Mesenchymal stem cell (in vitro differentiated cells and primary cell): ENCODE data around the gene ZNF644.

Experiments
- DNase-seq: peaks from one replicate; pipeline ENCODE4 v3.0.0-alpha.2; 2013
- H2AFZ ChIP-seq: one replicate; pipeline ENCODE4 v1.6.1; 2013; ENCODE audit warnings: low read depth, mild to moderate bottlenecking, control low read depth, inconsistent platforms, low read length, moderate library complexity
- H2AK5ac ChIP-seq: 2 replicates; pipeline ENCODE4 v1.6.1; 2013; ENCODE audit warnings: low read length, moderate library complexity, mild to moderate bottlenecking, inconsistent platforms; ENCODE audit not compliant: severe bottlenecking
- H2BK120ac ChIP-seq: one replicate; pipeline ENCODE4 v1.6.1; 2013; ENCODE audit warnings: low read depth, mild to moderate bottlenecking, inconsistent platforms, low read length, moderate library complexity
- H2BK12ac ChIP-seq, 2 experiments: one replicate each; pipeline ENCODE4 v1.6.1; 2013; ENCODE audit warnings: inconsistent platforms in 2 of 2, low read length in 2 of 2, mild to moderate bottlenecking in 2 of 2, moderate library complexity in 2 of 2, control low read depth in 1 of 2
- H2BK15ac ChIP-seq: one replicate; pipeline ENCODE4 v1.6.1; 2013; ENCODE audit warnings: mild to moderate bottlenecking, low read depth, inconsistent platforms; ENCODE audit not compliant: poor library complexity, severe bottlenecking
- H2BK5ac ChIP-seq: 2 replicates; pipeline ENCODE4 v1.6.1; 2013; ENCODE audit warnings: low read depth, mild to moderate bottlenecking, low read length, control low read depth, inconsistent platforms; ENCODE audit not compliant: poor library complexity, severe bottlenecking
- H3K14ac ChIP-seq, 2 experiments: one replicate each; pipeline ENCODE4 v1.6.1; 2013; ENCODE audit warnings: inconsistent platforms in 2 of 2, low read length in 2 of 2, control low read depth in 1 of 2, mild to moderate bottlenecking in 1 of 2, moderate library complexity in 1 of 2
- H3K18ac ChIP-seq, 2 experiments: one replicate each; pipeline ENCODE4 v1.6.1; 2013; ENCODE audit warnings: inconsistent platforms in 2 of 2, low read length in 2 of 2, control low read depth in 1 of 2, low read depth in 1 of 2, mild to moderate bottlenecking in 1 of 2
- H3K23ac ChIP-seq, 2 experiments: one replicate each; pipeline ENCODE4 v1.6.1; 2013; ENCODE audit warnings: inconsistent platforms in 2 of 2, low read length in 2 of 2, mild to moderate bottlenecking in 2 of 2, moderate library complexity in 2 of 2, control low read depth in 1 of 2
- H3K27ac ChIP-seq: 2 replicates; pipeline ENCODE4 v1.5.1; 2013; ENCODE audit warnings: mild to moderate bottlenecking, moderate library complexity, low read length, control low read depth, inconsistent platforms; ENCODE audit not compliant: poor library complexity, severe bottlenecking
- H3K27me3 ChIP-seq, 2 experiments: 2 replicates each; pipeline versions ENCODE4 v1.6.1 to v1.7.0; 2013; ENCODE audit warnings: low read length in 2 of 2, mild to moderate bottlenecking in 2 of 2, moderate library complexity in 2 of 2, control low read depth in 1 of 2, inconsistent platforms in 1 of 2; ENCODE audit not compliant: control insufficient read depth in 1 of 2, insufficient read depth in 1 of 2
- H3K36me3 ChIP-seq, 2 experiments: 2 replicates each; pipeline versions ENCODE4 v1.6.1 to v1.7.0; 2013; ENCODE audit warnings: low read length in 2 of 2, control low read depth in 1 of 2, inconsistent platforms in 1 of 2, low read depth in 1 of 2, mild to moderate bottlenecking in 1 of 2; ENCODE audit not compliant: insufficient read depth in 2 of 2, control insufficient read depth in 1 of 2
- H3K4ac ChIP-seq, 2 experiments: one replicate each; pipeline ENCODE4 v1.6.1; 2013; ENCODE audit warnings: inconsistent platforms in 2 of 2, low read length in 2 of 2, mild to moderate bottlenecking in 2 of 2, moderate library complexity in 2 of 2, control low read depth in 1 of 2, low read depth in 1 of 2
- H3K4me1 ChIP-seq: 2 replicates; pipeline ENCODE4 v1.6.1; 2013; ENCODE audit warnings: low read depth, low read length, control low read depth; ENCODE audit not compliant: control insufficient read depth, insufficient read depth
- H3K4me2 ChIP-seq: 2 replicates; pipeline ENCODE4 v1.6.1; 2013; ENCODE audit warnings: low read length, mild to moderate bottlenecking, inconsistent platforms; ENCODE audit not compliant: poor library complexity, severe bottlenecking
- H3K4me3 ChIP-seq, 2 experiments: 2 replicates each; pipeline versions ENCODE4 v1.5.1 to v1.7.0; 2013; ENCODE audit warnings: low read length in 2 of 2, mild to moderate bottlenecking in 2 of 2, control low read depth in 1 of 2, low read depth in 1 of 2; ENCODE audit not compliant: insufficient read depth in 1 of 2
- H3K79me1 ChIP-seq: replicated peaks from 2 replicates; pipeline ENCODE4 v1.6.1; 2013; ENCODE audit warnings: mild to moderate bottlenecking, control low read depth, low read length, inconsistent platforms; ENCODE audit not compliant: poor library complexity, severe bottlenecking
- H3K9ac ChIP-seq: 2 replicates; pipeline ENCODE4 v1.7.0; 2013; ENCODE audit warnings: mild to moderate bottlenecking, low read length, moderate library complexity
- H3K9me3 ChIP-seq: 2 replicates; pipeline ENCODE4 v1.7.0; 2013; ENCODE audit warnings: mild to moderate bottlenecking, low read length; ENCODE audit not compliant: control insufficient read depth
- H4K8ac ChIP-seq: one replicate; pipeline ENCODE4 v1.6.1; 2013; ENCODE audit warnings: inconsistent platforms, mild to moderate bottlenecking, low read length, moderate library complexity
- H4K91ac ChIP-seq: one replicate; pipeline ENCODE4 v1.6.1; 2013; ENCODE audit warnings: mild to moderate bottlenecking, low read length, inconsistent platforms
- WGBS: methylation state at CpG from one replicate; pipeline ENCODE4 v1.1.7; 2013; ENCODE audit warnings: mixed read lengths; 5-methylcytosine and 5-hydroxymethylcytosine counted together

Gene ZNF644

GRCh38 chr1:90986953-90987352 lies 34.9 kb downstream of the ZNF644 start:
- Histone ChIP-seq H3K9ac (no peak overlapping the region), H3K9me3 (no peaks in the 10 kb centered on the region), H3K4ac (no peak overlapping the region), H2BK120ac (no peak overlapping the region), H4K91ac (no peak overlapping the region), H2AFZ (no peak overlapping the region), H3K4me2 (no peak overlapping the region), H3K18ac (no peak overlapping the region), H3K14ac (no peak overlapping the region), H3K4me1 (no peaks in the 10 kb centered on the region), H3K36me3 (peaks cover 7 to 16% of the 10 kb centered on the region in 2 experiments), H2AK5ac (no peak overlapping the region), H2BK5ac (no peak overlapping the region), H3K79me1 (no peaks in the 10 kb centered on the region), H2BK12ac (no peak overlapping the region), H3K27me3 (no peaks in the 10 kb centered on the region), H3K27ac (no peak overlapping the region), H3K4me3 (no peak overlapping the region), H4K8ac (no peak overlapping the region), H2BK15ac (no peak overlapping the region), H3K23ac (no peak overlapping the region)
- DNase-seq: no peak
- WGBS: 100% methylated on average over 1 of the region's 2 CpGs

GRCh38 chr1:90977522-90977921 lies 44.3 kb downstream of the ZNF644 start:
- H3K18ac ChIP-seq: no peak overlapping the region
- no peak overlapping the region for H3K23ac ChIP-seq
- DNase-seq: no peak
- no peak overlapping the region for H2BK5ac ChIP-seq
- H3K27ac ChIP-seq: no peak overlapping the region
- no peak overlapping the region for H3K4ac ChIP-seq
- H3K9me3 ChIP-seq: no peaks in the 10 kb centered on the region
- no peak overlapping the region for H2BK15ac ChIP-seq
- H4K91ac ChIP-seq: no peak overlapping the region
- H3K4me3 ChIP-seq: no peak overlapping the region
- H4K8ac ChIP-seq: no peak overlapping the region
- no peak overlapping the region for H2BK120ac ChIP-seq
- no CpG with 5 or more reads among the region's 1 CpG for WGBS
- no peaks in the 10 kb centered on the region for H3K27me3 ChIP-seq
- H3K4me2 ChIP-seq: no peak overlapping the region
- H3K4me1 ChIP-seq: no peaks in the 10 kb centered on the region
- no peak overlapping the region for H2BK12ac ChIP-seq
- H2AK5ac ChIP-seq: no peak overlapping the region
- no peak overlapping the region for H2AFZ ChIP-seq
- no peak overlapping the region for H3K14ac ChIP-seq
- H3K36me3 ChIP-seq: peaks cover 6 to 37% of the 10 kb centered on the region in 2 experiments
- peaks cover 10% of the 10 kb centered on the region for H3K79me1 ChIP-seq
- no peak overlapping the region for H3K9ac ChIP-seq

GRCh38 chr1:90973897-90974798 lies 47.7 kb downstream of the ZNF644 start:
- H3K4ac ChIP-seq: no peak overlapping the region
- H3K14ac ChIP-seq: no peak overlapping the region
- no peaks in the 10 kb centered on the region for H3K4me1 ChIP-seq
- DNase-seq: peak; percentile 64
- no peaks in the 10 kb centered on the region for H3K9me3 ChIP-seq
- H2BK12ac ChIP-seq: no peak overlapping the region
- H2AFZ ChIP-seq: no peak overlapping the region
- peaks cover 9 to 37% of the 10 kb centered on the region in 2 experiments for H3K36me3 ChIP-seq
- H2BK120ac ChIP-seq: no peak overlapping the region
- peak overlapping the region; percentile 16 for H3K27ac ChIP-seq
- no peak overlapping the region for H4K91ac ChIP-seq
- H3K18ac ChIP-seq: no peak overlapping the region
- peak overlapping the region; percentile 2 for H2BK5ac ChIP-seq
- no peak overlapping the region for H4K8ac ChIP-seq
- peak overlapping the region; percentile 17 for H3K9ac ChIP-seq
- no peaks in the 10 kb centered on the region for H3K27me3 ChIP-seq
- no peak overlapping the region for H3K23ac ChIP-seq
- no peak overlapping the region for H3K4me2 ChIP-seq
- no peak overlapping the region for H2AK5ac ChIP-seq
- no peak overlapping the region for H3K4me3 ChIP-seq
- H3K79me1 ChIP-seq: peaks cover 13% of the 10 kb centered on the region
- WGBS: 85% methylated on average over 5 of the region's 5 CpGs
- H2BK15ac ChIP-seq: no peak overlapping the region

GRCh38 chr1:90970208-90970607 lies 51.6 kb downstream of the ZNF644 start:
- Histone ChIP-seq H3K4me1 (no peaks in the 10 kb centered on the region), H3K27ac (no peak overlapping the region), H4K8ac (no peak overlapping the region), H3K9ac (no peak overlapping the region), H4K91ac (no peak overlapping the region), H3K23ac (no peak overlapping the region), H3K9me3 (no peaks in the 10 kb centered on the region), H2BK5ac (no peak overlapping the region), H3K4me2 (no peak overlapping the region), H2BK12ac (no peak overlapping the region), H3K4ac (no peak overlapping the region), H2AFZ (no peak overlapping the region), H3K4me3 (no peak overlapping the region), H3K79me1 (peaks cover 13% of the 10 kb centered on the region), H2BK120ac (no peak overlapping the region), H2BK15ac (no peak overlapping the region), H3K36me3 (peaks cover 4 to 20% of the 10 kb centered on the region in 2 experiments), H2AK5ac (no peak overlapping the region), H3K18ac (no peak overlapping the region), H3K14ac (no peak overlapping the region), H3K27me3 (no peaks in the 10 kb centered on the region)
- DNase-seq: no peak
- 100% methylated on average over 1 of the region's 1 CpG for WGBS
